Testis (tissue), 3 donors: ENCODE results near the gene CHPF. TPM values are rescaled to one million over a fixed set of nuclear protein-coding genes. Genes with fewer than 3 reads are reported as not detected.

Experiments used
- DNase-seq: peaks from one replicate; pipeline ENCODE4 v3.0.0-alpha.2; 2019
- H3K27ac ChIP-seq, 2 donors: fragments of 200-600 bp; sonication (generic); one replicate each; pipeline ENCODE4 v1.5.1; 2019
- H3K27me3 ChIP-seq: fragments of 200-600 bp; sonication (generic); one replicate; pipeline ENCODE4 v1.5.1; 2019
- H3K36me3 ChIP-seq: fragments of 200-600 bp; sonication (generic); one replicate; pipeline ENCODE4 v1.5.1; 2017; ENCODE audit warnings: low read depth; ENCODE audit errors: missing control alignments
- H3K4me1 ChIP-seq: fragments of 200-600 bp; sonication (generic); one replicate; pipeline ENCODE4 v1.5.1; 2019
- H3K4me3 ChIP-seq, 2 donors: fragments of 200-600 bp; sonication (generic); one replicate each; pipeline ENCODE4 v1.5.1; 2017 to 2019
- H3K9me3 ChIP-seq: fragments of 200-600 bp; sonication (generic); one replicate; pipeline ENCODE4 v1.5.1; 2017
- CTCF ChIP-seq, 3 experiments: fragments of 450-650 bp in 2 of 3; fragments of 200-600 bp in 1 of 3; sonication (generic) in 1 of 3; IDR thresholded peaks; one replicate each; pipeline ENCODE4 v1.5.1; 2016 to 2019; ENCODE audit warnings: antibody characterized with exemption in 3 of 3, mild to moderate bottlenecking in 2 of 3, moderate library complexity in 1 of 3
- POLR2A ChIP-seq: fragments of 450-650 bp; IDR thresholded peaks from one replicate; pipeline ENCODE4 v1.6.1; 2017; ENCODE audit warnings: antibody characterized with exemption, mild to moderate bottlenecking, moderate library complexity
- WGBS, 2 donors: methylation state at CpG; one replicate each; pipeline ENCODE4 v1.1.5; 2018; 5-methylcytosine and 5-hydroxymethylcytosine counted together
- intact Hi-C: fragments of 100-400 bp; cut with DNase I; formaldehyde crosslinking; loops from one replicate; pipeline ENCODE4 v1.15.1; 2023; ENCODE audit warnings: low total_unique reads
- polyA plus RNA-seq: library from polyadenylated mRNA; stranded (reverse); fragments of 350-450 nt; fragmentation: Illumina TruSeq; extraction: RNeasy Lipid Tissue Mini Kit (QIAGEN cat#74804); gene quantifications from one replicate; pipeline ENCODE4 v1.2.3, GENCODE V29; 2014; ENCODE audit warnings: low read depth, low replicate concordance; ENCODE audit not compliant: insufficient read depth
- total RNA-seq, 2 donors: library from RNA; depleted of rRNA; stranded (reverse); fragments of >200 nt; gene quantifications; one replicate each; pipeline ENCODE4 v1.2.3, GENCODE V29; 2016

Gene CHPF
- total and polyA plus RNA-seq, 3 donors from 2014 or later, result 194 to 992 (median 796) TPM

- Histone ChIP-seq H3K36me3 (no peaks in the 10 kb centered on the region), H3K9me3 (no peaks in the 10 kb centered on the region), H3K4me1 (peaks cover 9% of the 10 kb centered on the region), H3K4me3 (no peak overlapping the region), H3K27ac (no peak overlapping the region), H3K27me3 (no peaks in the 10 kb centered on the region)
- intact Hi-C loops, result no loop called here
- TF ChIP-seq CTCF (IDR thresholded peaks at IDR 0.05) (no peak), POLR2A (no peak)
- DNase-seq, result no peak
- 58 to 84% methylated on average over 13 to 20 of the region's 20 CpGs for WGBS, 2 donors
Observed at GRCh38 chr2:219559156-219559915, 15.7 kb upstream of the CHPF start.

- Histone ChIP-seq H3K4me1 (peaks cover 12% of the 10 kb centered on the region), H3K27me3 (no peaks in the 10 kb centered on the region), H3K9me3 (no peaks in the 10 kb centered on the region), H3K36me3 (no peaks in the 10 kb centered on the region), H3K27ac (no peak overlapping the region), H3K4me3 (no peak overlapping the region)
- TF ChIP-seq POLR2A, result no peak
- TF ChIP-seq CTCF (IDR thresholded peaks at IDR 0.05), result no peak
- intact Hi-C loops, result no loop called here
- 93% methylated on average over 25 of the region's 25 CpGs; no CpG with 5 or more reads in 1 of the 2 donors for WGBS, 2 donors
- DNase-seq, result no peak
Observed at GRCh38 chr2:219557791-219558785, 14.5 kb upstream of the CHPF start.

DNA sequence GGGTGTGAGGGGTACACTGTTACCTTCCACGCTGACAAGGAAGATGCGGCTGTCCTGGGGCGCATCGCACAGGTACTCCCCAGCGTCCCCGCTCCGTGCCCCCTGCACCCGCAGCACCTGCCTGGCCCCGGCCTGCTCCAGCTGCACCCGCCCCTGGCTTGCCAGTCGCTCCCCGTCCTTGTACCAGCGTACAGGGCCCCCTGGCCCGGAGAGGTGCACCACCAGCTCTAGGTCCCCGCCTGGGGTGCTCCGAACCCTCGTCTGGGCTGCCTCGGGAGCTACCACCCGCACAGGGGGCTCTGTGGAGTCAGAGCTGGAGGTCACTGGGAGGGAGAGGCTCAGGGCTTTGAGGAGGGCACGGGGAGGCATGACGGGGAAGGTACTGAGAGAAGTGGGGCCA, 13.7 kb upstream of the CHPF start:
- peaks cover 16% of the 10 kb centered on the region for H3K4me1 ChIP-seq
- TF ChIP-seq CTCF (IDR thresholded peaks at IDR 0.05) (no peak), POLR2A (no peak)
- H3K27me3 ChIP-seq, result no peaks in the 10 kb centered on the region
- no peak overlapping the region for H3K4me3 ChIP-seq
- WGBS, 2 donors, result 96% methylated on average over 21 of the region's 21 CpGs; no CpG with 5 or more reads in 1 of the 2 donors
- no peaks in the 10 kb centered on the region for H3K36me3 ChIP-seq
- DNase-seq, result no peak
- intact Hi-C loops, result no loop called here
- no peaks in the 10 kb centered on the region for H3K9me3 ChIP-seq
- no peak overlapping the region for H3K27ac ChIP-seq

DNA sequence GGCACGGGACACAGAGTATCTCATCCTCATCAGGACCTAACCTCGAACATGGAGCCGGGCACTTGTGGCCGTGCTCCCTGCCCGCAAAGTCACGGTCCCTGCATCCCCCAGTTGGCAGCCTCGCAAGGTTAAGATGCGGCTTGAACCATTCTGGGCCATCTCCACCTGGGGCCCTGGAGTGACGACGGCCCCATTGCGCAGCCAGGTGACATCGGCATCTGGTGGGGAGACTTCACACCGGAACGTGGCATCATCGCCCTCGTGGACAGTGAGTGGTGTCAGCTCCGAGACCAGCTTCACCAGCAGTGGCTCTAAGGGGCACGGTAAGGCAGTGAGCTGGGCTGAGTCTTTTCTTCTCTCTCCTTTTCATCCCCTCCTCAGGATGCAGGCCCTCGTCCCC, 12.8 kb upstream of the CHPF start:
- TF ChIP-seq POLR2A (no peak), CTCF (IDR thresholded peaks at IDR 0.05) (no peak)
- intact Hi-C loops, result no loop called here
- no peak overlapping the region for H3K27ac ChIP-seq
- DNase-seq, result no peak
- peaks cover 16% of the 10 kb centered on the region for H3K4me1 ChIP-seq
- H3K4me3 ChIP-seq, result no peak overlapping the region
- WGBS, 2 donors, result 91 to 94% methylated on average over 10 to 19 of the region's 19 CpGs
- H3K9me3 ChIP-seq, result no peaks in the 10 kb centered on the region
- no peaks in the 10 kb centered on the region for H3K27me3 ChIP-seq
- no peaks in the 10 kb centered on the region for H3K36me3 ChIP-seq
